ENCODE measurements around the gene LEKR1.

Gene LEKR1

DNA sequence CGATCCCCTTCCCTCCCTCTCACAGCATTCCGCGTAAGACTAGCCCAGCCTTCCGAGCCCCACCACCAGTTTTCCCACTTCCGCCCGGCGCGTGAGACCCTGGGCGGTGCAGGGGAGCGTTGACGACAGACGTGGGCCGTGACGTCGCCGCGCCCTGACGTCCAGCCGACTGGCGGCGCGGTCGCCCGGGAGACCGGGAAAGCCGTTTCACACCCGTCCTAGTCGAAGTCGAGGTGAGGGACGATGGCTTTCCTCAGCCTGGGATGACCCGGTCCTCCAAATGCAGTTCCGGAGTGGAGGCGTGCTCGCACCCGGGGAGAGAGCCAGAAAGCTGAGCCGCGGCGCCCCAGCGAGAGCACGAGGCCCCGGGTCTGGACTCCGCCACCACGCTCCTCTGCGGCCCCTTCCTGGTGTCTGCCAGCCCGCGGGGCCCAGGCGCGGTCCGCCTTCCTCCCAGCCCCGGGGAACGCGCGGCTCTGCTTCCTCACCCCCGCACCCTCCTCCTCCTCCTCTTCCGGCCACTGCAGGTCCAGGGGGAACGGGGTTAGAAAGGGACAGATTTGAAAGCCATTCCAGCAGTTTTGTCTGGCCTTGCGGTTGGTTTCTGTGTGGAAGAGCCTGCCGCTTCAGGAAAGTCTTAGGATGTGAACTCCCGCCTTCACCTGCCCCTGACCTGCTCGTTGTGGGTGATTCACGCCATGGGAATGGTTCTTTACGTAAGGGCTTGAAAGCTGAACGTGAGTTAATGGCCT, at the start of gene LEKR1:
TSS of gene LEKR1 (plus strand) at position 210 of the 752 bp plus-strand sequence. CDS start 2,977 bp downstream, outside the sequence.
- peaks cover 10% of the 10 kb centered on the region for H3K36me3 Mint-ChIP-seq (ENCODE audit: low read depth)
- H3K27ac Mint-ChIP-seq, result peak within 1 kb of the TSS; percentile 97
- intact Hi-C loops (cut with micrococcal nuclease), result loop anchor here (1.0 to 2.0 kb wide), 2 partner anchors 9 to 348 kb away; no protein-coding TSS in a partner anchor
- peaks cover 13% of the 10 kb centered on the region for H3K4me1 Mint-ChIP-seq (ENCODE audit: low read depth)
- no peaks in the 10 kb centered on the region for H3K9me3 Mint-ChIP-seq
- H3K27me3 Mint-ChIP-seq, result no peaks in the 10 kb centered on the region
- peak within 1 kb of the TSS; percentile 83 for H3K4me3 Mint-ChIP-seq

DNA sequence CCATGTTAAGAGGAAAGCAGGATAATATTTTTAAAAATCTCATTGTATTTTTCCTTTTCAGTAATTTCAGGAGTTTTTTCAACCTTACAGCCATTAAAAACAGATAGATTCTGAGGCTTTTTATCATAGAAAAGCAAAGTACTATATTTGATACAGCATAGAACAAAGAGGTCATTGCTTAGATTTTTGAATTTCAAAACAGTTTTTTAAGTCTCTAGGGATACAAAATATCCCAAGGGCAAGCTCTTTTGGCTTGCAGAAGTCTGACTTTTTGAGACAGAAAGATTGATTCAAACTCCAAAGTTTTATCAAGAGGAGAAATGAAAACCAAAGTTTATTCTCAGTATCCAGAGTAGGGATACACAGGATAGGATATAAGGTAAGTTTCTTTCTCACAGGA, 49.3 kb upstream of the LEKR1 start:
- intact Hi-C loops (cut with micrococcal nuclease), result no loop called here
- no peak overlapping the region for H3K27ac Mint-ChIP-seq
- H3K9me3 Mint-ChIP-seq, result no peaks in the 10 kb centered on the region
- no peak overlapping the region for H3K4me3 Mint-ChIP-seq
- H3K4me1 Mint-ChIP-seq (ENCODE audit: low read depth), result peaks cover 19% of the 10 kb centered on the region
- no peaks in the 10 kb centered on the region for H3K36me3 Mint-ChIP-seq (ENCODE audit: low read depth)
- H3K27me3 Mint-ChIP-seq, result peaks cover 2% of the 10 kb centered on the region

- Mint-ChIP-seq H3K4me3 (no peak overlapping the region), H3K4me1 (ENCODE audit: low read depth) (peaks cover 19% of the 10 kb centered on the region), H3K36me3 (ENCODE audit: low read depth) (no peaks in the 10 kb centered on the region), H3K27me3 (no peaks in the 10 kb centered on the region), H3K27ac (no peak overlapping the region), H3K9me3 (no peaks in the 10 kb centered on the region)
- intact Hi-C loops (cut with micrococcal nuclease), result no loop called here
Observed at GRCh38 chr3:156781310-156782230, 44.6 kb upstream of the LEKR1 start.

DNA sequence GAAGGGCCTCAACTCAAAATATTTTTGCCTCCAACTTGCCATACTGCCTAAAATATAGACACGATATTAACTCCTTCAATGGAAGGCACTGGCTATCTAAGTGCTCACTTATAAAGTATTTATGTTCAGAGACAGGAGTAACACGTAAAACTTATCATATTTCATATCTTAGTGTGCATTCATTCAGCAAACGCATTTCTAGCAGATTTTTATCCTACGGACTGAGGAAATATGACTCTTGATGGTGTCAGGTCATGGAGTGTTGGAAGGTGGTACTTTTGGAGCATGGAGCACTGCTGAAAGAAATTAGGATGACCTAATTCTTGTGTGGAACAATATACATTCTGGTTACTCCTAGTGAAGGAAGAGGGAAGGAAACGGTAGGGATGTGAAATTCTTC, 43.8 kb upstream of the LEKR1 start:
- Mint-ChIP-seq H3K4me3 (no peak overlapping the region), H3K9me3 (no peaks in the 10 kb centered on the region), H3K4me1 (ENCODE audit: low read depth) (peaks cover 17% of the 10 kb centered on the region), H3K27me3 (no peaks in the 10 kb centered on the region), H3K36me3 (ENCODE audit: low read depth) (no peaks in the 10 kb centered on the region), H3K27ac (no peak overlapping the region)
- intact Hi-C loops (cut with micrococcal nuclease), result no loop called here

- Mint-ChIP-seq H3K27ac (no peak overlapping the region), H3K36me3 (ENCODE audit: low read depth) (no peaks in the 10 kb centered on the region), H3K4me3 (no peak overlapping the region), H3K27me3 (no peaks in the 10 kb centered on the region), H3K4me1 (ENCODE audit: low read depth) (peaks cover 17% of the 10 kb centered on the region), H3K9me3 (no peaks in the 10 kb centered on the region)
- intact Hi-C loops (cut with micrococcal nuclease), result no loop called here
Observed at GRCh38 chr3:156782921-156783320, 43.2 kb upstream of the LEKR1 start.

GRCh38 chr3:156787001-156787400, 39.2 kb upstream of the LEKR1 start:
- Mint-ChIP-seq H3K9me3 (no peaks in the 10 kb centered on the region), H3K4me1 (ENCODE audit: low read depth) (peaks cover 15% of the 10 kb centered on the region), H3K27ac (no peak overlapping the region), H3K36me3 (ENCODE audit: low read depth) (no peaks in the 10 kb centered on the region), H3K27me3 (no peaks in the 10 kb centered on the region), H3K4me3 (no peak overlapping the region)
- intact Hi-C loops (cut with micrococcal nuclease), result loop anchor here (5.0 kb wide), 1 partner anchor 40 kb away; no protein-coding TSS in a partner anchor

GRCh38 chr3:156787926-156788663, 38.1 kb upstream of the LEKR1 start:
- H3K36me3 Mint-ChIP-seq (ENCODE audit: low read depth), result no peaks in the 10 kb centered on the region
- no peaks in the 10 kb centered on the region for H3K27me3 Mint-ChIP-seq
- no peaks in the 10 kb centered on the region for H3K9me3 Mint-ChIP-seq
- H3K4me3 Mint-ChIP-seq, result no peak overlapping the region
- intact Hi-C loops (cut with micrococcal nuclease), result loop anchor here (5.0 kb wide), 1 partner anchor 41 kb away; no protein-coding TSS in a partner anchor
- peaks cover 17% of the 10 kb centered on the region for H3K4me1 Mint-ChIP-seq (ENCODE audit: low read depth)
- no peak overlapping the region for H3K27ac Mint-ChIP-seq

- H3K27ac Mint-ChIP-seq, result no peak overlapping the region
- H3K4me1 Mint-ChIP-seq (ENCODE audit: low read depth), result peaks cover 25% of the 10 kb centered on the region
- H3K4me3 Mint-ChIP-seq, result no peak overlapping the region
- intact Hi-C loops (cut with micrococcal nuclease), result loop anchor here (5.0 kb wide), 1 partner anchor 42 kb away; no protein-coding TSS in a partner anchor
- no peaks in the 10 kb centered on the region for H3K9me3 Mint-ChIP-seq
- H3K27me3 Mint-ChIP-seq, result no peaks in the 10 kb centered on the region
- no peaks in the 10 kb centered on the region for H3K36me3 Mint-ChIP-seq (ENCODE audit: low read depth)
Observed at GRCh38 chr3:156788846-156789245, 37.3 kb upstream of the LEKR1 start.

DNA sequence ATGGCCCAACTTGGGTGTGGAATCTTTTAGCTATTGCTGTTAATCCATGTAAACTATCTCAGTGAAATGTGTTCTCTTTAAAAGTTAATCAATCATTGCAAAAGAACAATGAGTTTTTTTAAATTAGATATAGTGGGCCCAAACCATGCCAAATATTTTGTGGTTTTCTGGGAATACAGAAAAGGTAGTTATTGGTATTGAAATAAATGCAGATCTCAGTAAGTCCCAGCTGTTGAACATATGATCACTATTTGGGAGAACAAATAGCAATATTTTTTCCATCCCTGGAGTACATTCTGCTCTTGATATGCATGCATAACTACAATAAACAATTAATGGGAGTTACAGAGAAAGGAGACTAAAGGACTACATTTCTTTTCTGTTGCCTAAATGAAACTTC, 36.0 kb upstream of the LEKR1 start:
- no peak overlapping the region for H3K4me3 Mint-ChIP-seq
- no peaks in the 10 kb centered on the region for H3K9me3 Mint-ChIP-seq
- H3K4me1 Mint-ChIP-seq (ENCODE audit: low read depth), result peaks cover 25% of the 10 kb centered on the region
- H3K27ac Mint-ChIP-seq, result no peak overlapping the region
- H3K27me3 Mint-ChIP-seq, result no peaks in the 10 kb centered on the region
- intact Hi-C loops (cut with micrococcal nuclease), result no loop called here
- no peaks in the 10 kb centered on the region for H3K36me3 Mint-ChIP-seq (ENCODE audit: low read depth)

GRCh38 chr3:156792114-156792513, 34.0 kb upstream of the LEKR1 start:
- H3K9me3 Mint-ChIP-seq, result no peaks in the 10 kb centered on the region
- no peaks in the 10 kb centered on the region for H3K27me3 Mint-ChIP-seq
- no peaks in the 10 kb centered on the region for H3K36me3 Mint-ChIP-seq (ENCODE audit: low read depth)
- intact Hi-C loops (cut with micrococcal nuclease), result no loop called here
- peak overlapping the region; percentile 32 for H3K27ac Mint-ChIP-seq
- no peak overlapping the region for H3K4me3 Mint-ChIP-seq
- peaks cover 31% of the 10 kb centered on the region for H3K4me1 Mint-ChIP-seq (ENCODE audit: low read depth)

- H3K27ac Mint-ChIP-seq, result peak overlapping the region; percentile 0
- H3K4me1 Mint-ChIP-seq (ENCODE audit: low read depth), result peaks cover 31% of the 10 kb centered on the region
- no peaks in the 10 kb centered on the region for H3K27me3 Mint-ChIP-seq
- intact Hi-C loops (cut with micrococcal nuclease), result no loop called here
- no peaks in the 10 kb centered on the region for H3K36me3 Mint-ChIP-seq (ENCODE audit: low read depth)
- H3K9me3 Mint-ChIP-seq, result no peaks in the 10 kb centered on the region
- no peak overlapping the region for H3K4me3 Mint-ChIP-seq
Observed at GRCh38 chr3:156792536-156792935, 33.6 kb upstream of the LEKR1 start.

GRCh38 chr3:156792945-156793344, 33.2 kb upstream of the LEKR1 start:
- Mint-ChIP-seq H3K36me3 (ENCODE audit: low read depth) (no peaks in the 10 kb centered on the region), H3K4me1 (ENCODE audit: low read depth) (peaks cover 31% of the 10 kb centered on the region), H3K4me3 (no peak overlapping the region), H3K27ac (peak overlapping the region; percentile 0), H3K9me3 (no peaks in the 10 kb centered on the region), H3K27me3 (no peaks in the 10 kb centered on the region)
- intact Hi-C loops (cut with micrococcal nuclease), result no loop called here

DNA sequence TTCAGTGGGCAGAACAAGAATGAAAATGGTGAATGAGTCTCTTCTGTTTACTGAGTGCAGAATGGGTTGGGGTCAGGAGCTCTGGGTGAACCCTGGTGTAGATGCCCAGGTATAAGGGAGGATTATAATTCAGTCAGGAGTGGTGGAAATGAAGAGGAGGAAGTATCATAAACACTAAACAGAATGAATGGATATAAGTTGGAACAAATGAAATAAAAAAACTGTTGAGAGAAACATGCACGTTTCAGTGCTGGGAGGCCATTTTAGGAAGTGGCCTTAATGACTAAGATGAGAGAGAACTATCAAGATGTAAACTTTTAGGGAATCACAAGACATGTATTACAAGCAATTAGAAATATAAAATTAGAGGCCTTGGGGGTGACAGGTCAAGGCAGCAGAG, 32.8 kb upstream of the LEKR1 start:
- Mint-ChIP-seq H3K27me3 (no peaks in the 10 kb centered on the region), H3K4me1 (ENCODE audit: low read depth) (peaks cover 31% of the 10 kb centered on the region), H3K27ac (peak overlapping the region; percentile 0), H3K4me3 (no peak overlapping the region), H3K9me3 (no peaks in the 10 kb centered on the region), H3K36me3 (ENCODE audit: low read depth) (no peaks in the 10 kb centered on the region)
- intact Hi-C loops (cut with micrococcal nuclease), result no loop called here

Data from dendritic cell treated with granulocyte-macrophage colony-stimulating factor and Interleukin-4, amounts not matched to agents 40 ng/mL and 50 ng/mL, for 4 days (primary cell).